Stomach (tissue), 4 donors: ENCODE data around the gene TAS1R1.
"Not testable (repeated sequence)": the region's sequence is repeated elsewhere in the genome, so short reads cannot be mapped to it uniquely, and the experiment has no call there.

Experiments used
- EP300 ChIP-seq: sonication (generic); formaldehyde crosslinking; IDR thresholded peaks from one replicate; pipeline ENCODE4 v1.6.1; 2017; ENCODE audit warnings: antibody characterized with exemption
- POLR2A ChIP-seq, 4 donors: fragments of 450-650 bp; IDR thresholded peaks; one replicate each; pipeline ENCODE4 v1.6.1; 2016; ENCODE audit warnings: antibody characterized with exemption in 4 of 4, control low read depth in 2 of 4, mild to moderate bottlenecking in 1 of 4, moderate library complexity in 1 of 4
- POLR2AphosphoS5 ChIP-seq, 3 donors: sonication (generic); formaldehyde crosslinking; IDR thresholded peaks; one replicate each; pipeline ENCODE4 v1.6.1; 2016; ENCODE audit warnings: antibody characterized with exemption in 3 of 3
- TF ChIP-seq, protein P1 (sequence below), 7 experiments: fragments of 450-650 bp in 4 of 7; fragments of 200-600 bp in 3 of 7; sonication (generic) in 3 of 7; IDR thresholded peaks; one replicate each; pipeline ENCODE4 v1.5.1; 2016 to 2019; ENCODE audit warnings: antibody characterized with exemption in 7 of 7, control low read depth in 2 of 7, mild to moderate bottlenecking in 1 of 7

DNA sequence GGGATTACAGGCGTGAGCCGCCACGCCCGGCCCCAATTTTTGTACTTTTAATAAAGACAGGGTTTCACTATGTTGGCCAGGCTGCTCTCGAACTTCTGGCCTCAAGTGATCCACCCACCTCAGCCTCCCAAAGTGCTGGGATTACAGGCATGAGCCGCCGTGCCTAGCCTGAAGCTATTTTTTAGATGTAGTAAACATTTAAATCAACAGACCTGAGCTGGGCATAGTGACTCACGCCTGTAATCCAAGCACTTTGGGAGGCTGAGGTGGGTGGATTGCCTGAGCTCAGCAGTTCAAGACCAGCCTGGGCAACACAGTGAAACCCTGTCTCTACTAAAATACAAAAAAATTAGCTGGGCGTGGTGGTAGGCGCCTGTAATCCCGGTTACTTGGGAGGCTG, 4.1 kb downstream of the TAS1R1 start:
- TF ChIP-seq, protein P1, sequence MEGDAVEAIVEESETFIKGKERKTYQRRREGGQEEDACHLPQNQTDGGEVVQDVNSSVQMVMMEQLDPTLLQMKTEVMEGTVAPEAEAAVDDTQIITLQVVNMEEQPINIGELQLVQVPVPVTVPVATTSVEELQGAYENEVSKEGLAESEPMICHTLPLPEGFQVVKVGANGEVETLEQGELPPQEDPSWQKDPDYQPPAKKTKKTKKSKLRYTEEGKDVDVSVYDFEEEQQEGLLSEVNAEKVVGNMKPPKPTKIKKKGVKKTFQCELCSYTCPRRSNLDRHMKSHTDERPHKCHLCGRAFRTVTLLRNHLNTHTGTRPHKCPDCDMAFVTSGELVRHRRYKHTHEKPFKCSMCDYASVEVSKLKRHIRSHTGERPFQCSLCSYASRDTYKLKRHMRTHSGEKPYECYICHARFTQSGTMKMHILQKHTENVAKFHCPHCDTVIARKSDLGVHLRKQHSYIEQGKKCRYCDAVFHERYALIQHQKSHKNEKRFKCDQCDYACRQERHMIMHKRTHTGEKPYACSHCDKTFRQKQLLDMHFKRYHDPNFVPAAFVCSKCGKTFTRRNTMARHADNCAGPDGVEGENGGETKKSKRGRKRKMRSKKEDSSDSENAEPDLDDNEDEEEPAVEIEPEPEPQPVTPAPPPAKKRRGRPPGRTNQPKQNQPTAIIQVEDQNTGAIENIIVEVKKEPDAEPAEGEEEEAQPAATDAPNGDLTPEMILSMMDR (IDR thresholded peaks at IDR 0.05) = not testable (repeated sequence)
- TF ChIP-seq POLR2AphosphoS5 (IDR thresholded peaks at IDR 0.05); EP300; POLR2A (IDR thresholded peaks at IDR 0.05): not testable (repeated sequence)
